NCI-H460 (cell line): Measurements from ENCODE around the gene AK4. TPM values are rescaled to one million over a fixed set of nuclear protein-coding genes. Genes with fewer than 3 reads are reported as not detected.
"Not testable (repeated sequence)": the region's sequence is repeated elsewhere in the genome, so short reads cannot be mapped to it uniquely, and the experiment has no call there.

ENCODE experiments used
- DNase-seq: peaks from one replicate; pipeline ENCODE4 v3.0.0-alpha.2; 2016; ENCODE audit warnings: low read depth; ENCODE audit errors: extremely low read depth
- total RNA-seq: library from RNA; depleted of rRNA; stranded (reverse); fragments of >200 nt; shearing (Covaris generic); gene quantifications from 2 replicates; pipeline ENCODE4 v1.2.3, GENCODE V29; 2014

AK4 gene
- total RNA-seq, 1 experiment from 2014 or later: 42.1 TPM

- no peak for DNase-seq
Observed at GRCh38 chr1:65150108-65150463, 2.1 kb downstream of the AK4 start.

- no peak for DNase-seq
Observed at GRCh38 chr1:65150583-65151263, 2.7 kb downstream of the AK4 start.

DNA sequence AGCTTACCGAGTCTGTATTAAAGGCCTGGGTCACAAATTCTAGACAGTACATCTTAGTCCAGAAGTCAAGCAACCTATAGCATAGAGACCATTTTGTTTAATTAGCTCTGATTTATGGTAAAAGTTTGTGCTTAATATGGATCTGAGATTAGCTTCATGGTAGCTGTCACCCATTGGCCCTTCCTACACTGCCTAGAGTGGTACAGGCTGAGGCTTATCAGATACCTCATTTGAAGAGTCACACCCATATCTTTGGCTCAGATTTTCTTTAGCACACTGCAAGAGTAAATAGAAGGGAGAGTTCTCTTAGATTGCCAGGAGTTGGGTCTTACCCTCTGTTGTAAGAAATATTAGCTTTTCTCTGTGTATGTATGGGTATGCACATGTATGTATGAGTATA, 3.6 kb downstream of the AK4 start:
- no peak for DNase-seq

- no peak for DNase-seq
Observed at GRCh38 chr1:65153635-65154034, 5.6 kb downstream of the AK4 start.

DNA sequence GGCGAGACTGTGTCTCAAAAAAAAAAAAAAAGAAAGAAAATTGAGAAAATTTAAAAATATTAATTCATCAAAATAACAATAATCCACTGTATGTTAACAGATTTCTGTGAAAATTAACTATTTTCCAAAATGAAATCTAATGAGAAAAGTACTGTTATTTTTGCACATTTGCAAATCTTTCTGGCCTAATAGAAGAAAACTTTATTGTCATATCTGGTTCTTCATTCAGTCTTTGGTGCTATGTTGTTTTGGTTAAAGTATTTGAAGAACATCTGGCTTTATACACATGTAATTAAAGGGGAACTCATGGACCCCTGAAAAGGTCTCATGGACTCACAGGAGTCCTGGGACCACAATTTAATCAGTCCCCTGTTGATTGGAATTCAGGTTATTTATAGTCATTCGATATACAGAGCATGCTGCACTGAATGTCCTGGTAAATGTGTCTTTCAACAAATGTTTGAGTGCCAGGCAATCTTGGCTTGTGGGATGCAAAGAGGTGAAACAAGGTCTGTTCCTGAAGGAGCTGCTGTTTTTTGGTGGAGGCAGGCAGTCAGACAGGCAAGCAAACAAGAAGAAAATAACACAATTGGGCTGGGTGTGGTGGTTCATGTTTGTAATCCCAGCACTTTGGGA, 9.0 kb downstream of the AK4 start:
- DNase-seq: no peak

GRCh38 chr1:65157546-65157941, 9.5 kb downstream of the AK4 start:
- DNase-seq: no peak

DNA sequence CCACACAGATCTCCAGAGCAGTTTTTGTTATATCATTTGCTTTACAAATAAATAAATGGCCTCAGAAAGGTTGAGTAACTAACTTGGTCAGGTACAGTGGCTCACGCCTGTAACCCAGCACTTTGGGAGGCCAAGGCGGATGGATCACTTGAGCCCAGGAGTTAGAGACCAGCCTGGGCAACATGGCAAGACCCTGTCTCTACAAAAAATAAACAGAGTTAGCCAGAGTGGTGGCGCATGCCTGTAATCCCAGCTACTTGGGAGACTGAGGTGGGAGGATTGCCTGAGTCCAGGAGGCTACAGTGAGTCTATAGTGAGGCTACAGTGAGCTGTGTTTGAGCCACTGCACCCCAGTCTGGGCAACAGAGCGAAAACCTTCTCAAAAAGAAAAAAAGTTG, 11.3 kb downstream of the AK4 start:
- not testable (repeated sequence) for DNase-seq

GRCh38 chr1:65159801-65160523, 12.0 kb downstream of the AK4 start:
- no peak for DNase-seq

DNA sequence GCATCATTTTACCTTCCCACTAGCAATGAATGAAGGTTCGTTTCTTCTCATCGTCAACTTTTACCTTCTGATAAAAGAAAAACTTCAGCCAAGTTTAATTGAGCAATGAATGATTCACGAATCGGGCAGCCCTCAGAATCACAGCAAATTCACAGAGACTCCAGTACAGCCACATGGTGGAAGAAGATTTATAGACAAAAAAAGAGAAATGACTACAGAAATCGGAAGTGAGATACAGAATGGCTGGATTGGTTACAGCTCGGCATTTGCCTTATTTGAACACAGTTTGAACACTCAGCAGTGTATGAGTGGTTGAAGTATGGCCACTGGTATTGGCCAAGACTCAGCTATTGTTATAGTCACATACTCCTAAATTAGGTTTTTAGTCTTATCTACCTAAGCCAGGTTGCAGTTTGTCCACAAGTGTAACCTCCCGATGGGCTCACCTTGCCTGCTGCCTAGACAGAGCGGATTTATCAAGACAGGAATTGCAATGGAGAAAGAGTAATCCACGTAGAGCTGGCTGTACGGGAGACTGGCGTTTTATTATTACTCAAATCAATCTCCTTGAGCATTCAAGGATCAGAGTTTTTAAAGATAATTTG, 15.3 kb downstream of the AK4 start:
- no peak for DNase-seq

- not testable (repeated sequence) for DNase-seq
Observed at GRCh38 chr1:65164101-65164500, 16.1 kb downstream of the AK4 start.

DNA sequence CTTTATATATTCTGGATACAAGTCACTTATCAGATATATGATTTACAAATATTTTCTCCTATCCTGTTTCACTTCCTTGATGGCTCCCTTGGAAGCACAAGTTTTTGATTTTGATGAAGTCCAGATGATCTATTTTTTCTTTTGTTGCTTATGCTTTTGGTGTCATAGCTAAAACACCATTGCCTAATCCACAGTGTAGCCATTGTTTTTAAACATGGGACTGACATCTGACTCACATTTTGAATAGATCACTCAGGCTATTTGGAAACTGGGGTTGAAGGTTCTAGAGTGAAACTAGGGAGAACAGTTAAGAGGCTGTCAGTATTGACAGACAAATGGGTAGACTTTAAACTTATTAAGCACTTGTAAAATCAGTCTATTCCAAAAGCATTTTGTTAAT, 16.6 kb downstream of the AK4 start:
- no peak for DNase-seq

GRCh38 chr1:65165269-65165993, 17.4 kb downstream of the AK4 start:
- no peak for DNase-seq

DNA sequence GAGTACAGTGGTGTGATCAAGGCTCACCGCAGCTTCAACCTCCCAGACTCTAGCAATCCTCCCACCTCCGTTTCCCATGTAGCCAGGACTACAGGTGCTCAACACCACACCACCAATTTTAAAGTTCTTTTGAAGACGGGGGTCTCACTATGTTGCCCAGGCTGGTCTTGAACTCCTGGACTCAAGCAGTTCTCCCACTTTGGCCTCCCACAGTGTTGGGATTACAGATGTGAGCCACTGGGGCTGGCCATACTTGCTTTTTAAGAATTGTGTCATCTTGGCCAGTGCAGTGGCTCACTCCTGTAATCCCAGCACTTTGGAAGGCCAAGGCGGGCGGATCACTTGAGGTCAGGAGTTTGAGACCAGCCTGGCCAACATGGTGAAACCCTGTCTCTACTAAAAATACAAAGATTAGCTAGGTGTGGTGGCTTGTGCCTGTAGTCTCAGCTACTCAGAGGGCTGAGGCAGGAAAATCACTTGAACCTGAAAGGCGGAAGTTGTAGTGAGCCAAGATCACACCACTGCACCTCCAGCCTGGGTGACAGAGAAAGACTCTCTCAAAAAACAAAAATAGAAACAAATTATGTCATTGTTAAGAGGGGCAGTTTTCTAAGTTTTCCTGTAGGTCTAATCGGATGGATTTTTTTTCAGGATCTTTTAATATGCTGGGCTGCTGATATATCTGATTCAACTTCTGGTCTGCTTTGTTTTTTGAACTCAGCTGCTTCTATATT, 18.7 kb downstream of the AK4 start:
- no peak for DNase-seq

DNA sequence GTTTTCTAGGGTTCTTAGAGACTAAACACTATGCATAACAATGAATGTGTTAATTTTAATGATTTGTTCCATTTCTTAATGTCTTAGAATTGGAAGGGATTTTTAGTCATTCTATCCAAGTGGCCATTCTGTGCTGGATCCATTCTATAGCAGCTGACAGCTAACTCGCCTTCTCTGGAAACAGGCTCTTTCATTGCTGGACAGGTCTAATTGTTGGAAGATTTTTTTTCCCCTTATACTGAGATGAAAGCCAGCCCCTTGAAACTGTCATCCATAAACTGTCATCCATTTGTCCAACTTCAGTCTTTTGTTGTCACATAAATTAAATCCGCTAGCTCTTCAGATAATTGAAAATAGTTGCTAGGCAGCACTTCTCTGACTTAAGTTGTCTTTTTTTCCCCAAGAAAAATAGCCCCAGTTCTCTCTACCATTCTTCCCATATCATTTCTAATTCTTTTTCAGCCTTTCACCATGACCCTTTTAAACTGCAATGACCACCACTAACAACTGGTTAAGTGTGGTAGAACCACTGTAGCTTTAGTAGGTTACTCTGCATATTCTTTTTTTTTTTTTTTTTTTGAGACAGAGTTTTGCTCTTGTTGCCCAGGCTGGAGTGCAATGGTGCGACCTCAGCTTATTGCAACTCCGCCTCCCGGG, 19.7 kb downstream of the AK4 start:
- DNase-seq: no peak

DNA sequence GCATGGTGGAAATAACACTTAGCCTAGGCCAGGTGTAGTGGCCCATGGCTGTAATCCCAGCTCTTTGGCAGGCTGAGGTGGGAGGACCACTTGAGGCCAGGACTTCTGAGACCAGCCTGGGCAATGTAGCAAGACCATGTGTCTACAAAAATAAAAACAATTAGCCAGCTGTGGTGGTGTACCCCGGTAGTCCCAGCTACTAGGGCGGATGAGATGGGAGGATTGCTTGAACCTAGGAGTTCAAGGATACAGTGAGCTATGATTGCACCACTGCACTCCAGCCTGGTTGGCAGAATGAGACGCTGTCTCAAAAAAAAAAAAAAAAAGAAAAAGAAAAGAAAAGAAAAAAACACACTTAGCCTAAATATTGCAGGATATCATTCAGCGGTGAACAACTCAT, 20.9 kb downstream of the AK4 start:
- no peak for DNase-seq

GRCh38 chr1:65170511-65171142, 22.6 kb downstream of the AK4 start:
- no peak for DNase-seq

- DNase-seq: no peak
Observed at GRCh38 chr1:65172936-65173690, 25.1 kb downstream of the AK4 start.

- DNase-seq: no peak
Observed at GRCh38 chr1:65174585-65174984, 26.6 kb downstream of the AK4 start.
